Keratinocyte (primary cell): ENCODE results near the gene CCR5.

Experiments
- EZH2 ChIP-seq: IDR thresholded peaks from one replicate; pipeline ENCODE4 v1.6.1; 2012; ENCODE audit warnings: inconsistent platforms, mild to moderate bottlenecking, low read length, moderate library complexity
- TF ChIP-seq, protein P1 (sequence below), 3 experiments: IDR thresholded peaks in 1 of 3; conservative IDR thresholded peaks in 1 of 3; optimal IDR thresholded peaks in 1 of 3; 2 replicates in 2 of 3; 3 replicates in 1 of 3; pipeline versions ENCODE3 to v1.5.1; 2011; ENCODE audit warnings: low read length in 3 of 3, mild to moderate bottlenecking in 3 of 3, moderate library complexity in 2 of 3, control low read depth in 1 of 3, inconsistent platforms in 1 of 3; ENCODE audit not compliant: insufficient read depth in 2 of 3; ENCODE audit errors: extremely low read depth in 1 of 3

DNA sequence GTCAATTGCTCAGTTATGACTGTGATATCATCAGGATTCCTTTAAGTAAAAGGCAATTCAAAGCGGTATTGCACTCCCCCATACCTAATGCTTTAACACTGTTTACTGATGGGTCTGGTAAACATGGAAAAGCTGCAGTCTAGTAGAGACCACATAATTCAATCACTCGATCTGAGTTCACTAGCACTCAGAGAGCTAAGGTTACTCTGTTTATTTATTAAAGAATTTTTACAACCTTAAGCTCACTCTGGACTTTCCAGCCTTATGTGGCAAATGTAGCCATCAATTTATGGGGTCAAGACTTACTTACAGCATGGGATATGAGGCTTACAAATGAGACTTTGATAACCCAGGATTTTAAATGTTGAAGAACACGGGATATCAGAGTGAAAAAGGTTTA, 35.2 kb upstream of the CCR5 start:
- TF ChIP-seq, protein P1, sequence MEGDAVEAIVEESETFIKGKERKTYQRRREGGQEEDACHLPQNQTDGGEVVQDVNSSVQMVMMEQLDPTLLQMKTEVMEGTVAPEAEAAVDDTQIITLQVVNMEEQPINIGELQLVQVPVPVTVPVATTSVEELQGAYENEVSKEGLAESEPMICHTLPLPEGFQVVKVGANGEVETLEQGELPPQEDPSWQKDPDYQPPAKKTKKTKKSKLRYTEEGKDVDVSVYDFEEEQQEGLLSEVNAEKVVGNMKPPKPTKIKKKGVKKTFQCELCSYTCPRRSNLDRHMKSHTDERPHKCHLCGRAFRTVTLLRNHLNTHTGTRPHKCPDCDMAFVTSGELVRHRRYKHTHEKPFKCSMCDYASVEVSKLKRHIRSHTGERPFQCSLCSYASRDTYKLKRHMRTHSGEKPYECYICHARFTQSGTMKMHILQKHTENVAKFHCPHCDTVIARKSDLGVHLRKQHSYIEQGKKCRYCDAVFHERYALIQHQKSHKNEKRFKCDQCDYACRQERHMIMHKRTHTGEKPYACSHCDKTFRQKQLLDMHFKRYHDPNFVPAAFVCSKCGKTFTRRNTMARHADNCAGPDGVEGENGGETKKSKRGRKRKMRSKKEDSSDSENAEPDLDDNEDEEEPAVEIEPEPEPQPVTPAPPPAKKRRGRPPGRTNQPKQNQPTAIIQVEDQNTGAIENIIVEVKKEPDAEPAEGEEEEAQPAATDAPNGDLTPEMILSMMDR (optimal IDR thresholded peaks at IDR 0.05 in 1 of 3, IDR thresholded peaks at IDR 0.05 in 1 of 3, conservative IDR thresholded peaks at IDR 0.05 in 1 of 3; ENCODE audit: extremely low read depth in 1 of 3, insufficient read depth in 2 of 3, low read length in 3 of 3) = no peak
- no peak for TF ChIP-seq EZH2
